Large intestine (tissue), 3 donors: Measurements from ENCODE around the gene CREBBP. TPM values are rescaled to one million over a fixed set of nuclear protein-coding genes. Genes with fewer than 3 reads are reported as not detected.

ENCODE experiments used
- DNase-seq, 2 donors: peaks; one replicate each; pipeline versions ENCODE4 v3.0.0 to v3.0.0-alpha.2; 2013
- H3K27ac ChIP-seq: one replicate; pipeline ENCODE4 v1.5.1; 2013; ENCODE audit warnings: low read length
- H3K27me3 ChIP-seq: 2 replicates; pipeline ENCODE4 v1.6.1; 2013; ENCODE audit warnings: low read length; ENCODE audit not compliant: control insufficient read depth, insufficient read depth
- H3K36me3 ChIP-seq: 2 replicates; pipeline ENCODE4 v1.6.1; 2013; ENCODE audit warnings: low read length; ENCODE audit not compliant: control insufficient read depth, insufficient read depth
- H3K4me1 ChIP-seq: one replicate; pipeline ENCODE4 v1.6.1; 2013; ENCODE audit warnings: low read length; ENCODE audit not compliant: control insufficient read depth, insufficient read depth
- H3K4me3 ChIP-seq: one replicate; pipeline ENCODE4 v1.5.1; 2013; ENCODE audit warnings: low read length
- H3K9me3 ChIP-seq: one replicate; pipeline ENCODE4 v1.6.1; 2013; ENCODE audit warnings: mild to moderate bottlenecking, low read depth, low read length, moderate library complexity; ENCODE audit not compliant: control insufficient read depth
- WGBS: methylation state at CpG from one replicate; pipeline ENCODE4 v1.1.5; 2013; ENCODE audit warnings: low lambda C conversion rate; ENCODE audit not compliant: insufficient coverage; 5-methylcytosine and 5-hydroxymethylcytosine counted together
- polyA plus RNA-seq: library from polyadenylated mRNA; unstranded; fragments of 120-200 nt; gene quantifications from one replicate; pipeline ENCODE4 v1.2.1, GENCODE V29; 2013

Gene CREBBP
- polyA plus RNA-seq, 1 donor: 46.6 TPM

DNA sequence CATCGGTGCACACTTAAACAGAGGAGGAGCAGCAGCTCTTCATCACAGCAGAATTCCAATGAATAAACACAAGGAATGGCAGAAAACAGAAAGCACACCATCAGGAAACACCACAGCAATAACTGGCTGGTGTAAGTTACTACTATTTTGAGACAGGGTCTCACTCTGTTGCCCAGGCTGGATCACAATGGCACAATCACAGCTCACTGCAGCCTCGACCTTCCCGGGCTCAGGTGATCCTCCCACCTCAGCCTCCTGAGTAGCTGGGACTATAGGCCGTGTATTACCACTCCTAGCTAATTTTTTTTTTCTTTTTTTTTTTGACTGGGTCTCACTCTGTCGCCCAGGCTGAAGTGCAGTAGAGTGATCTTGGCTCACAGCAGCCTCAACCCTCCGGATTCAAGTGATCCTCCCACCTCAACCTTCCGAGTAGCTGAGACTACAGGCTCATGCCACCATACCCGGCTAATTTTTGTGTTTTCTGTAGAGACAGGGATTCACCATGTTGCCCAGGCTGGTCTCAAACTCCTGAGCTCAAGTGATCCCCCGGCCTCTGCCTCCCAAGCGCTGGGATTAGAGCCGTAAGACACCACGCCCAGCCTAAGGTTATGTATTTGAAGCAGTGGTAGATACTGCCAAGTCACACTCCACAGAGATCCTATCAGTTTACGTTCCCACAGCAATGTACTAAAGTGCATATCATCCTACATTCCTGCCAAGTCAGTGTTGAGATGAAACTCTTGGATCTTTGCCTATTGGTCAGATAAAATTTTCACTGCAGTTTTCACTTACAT, 183.9 kb downstream of the CREBBP start:
- H3K36me3 ChIP-seq: peaks cover 2% of the 10 kb centered on the region
- peak; percentile 60 to 79 for DNase-seq
- H3K4me1 ChIP-seq: peaks cover 22% of the 10 kb centered on the region
- peak overlapping the region; percentile 91 for H3K27ac ChIP-seq
- no peaks in the 10 kb centered on the region for H3K9me3 ChIP-seq
- peak overlapping the region; percentile 19 for H3K4me3 ChIP-seq
- WGBS: no CpG with 5 or more reads among the region's 13 CpGs
- H3K27me3 ChIP-seq: no peaks in the 10 kb centered on the region

DNA sequence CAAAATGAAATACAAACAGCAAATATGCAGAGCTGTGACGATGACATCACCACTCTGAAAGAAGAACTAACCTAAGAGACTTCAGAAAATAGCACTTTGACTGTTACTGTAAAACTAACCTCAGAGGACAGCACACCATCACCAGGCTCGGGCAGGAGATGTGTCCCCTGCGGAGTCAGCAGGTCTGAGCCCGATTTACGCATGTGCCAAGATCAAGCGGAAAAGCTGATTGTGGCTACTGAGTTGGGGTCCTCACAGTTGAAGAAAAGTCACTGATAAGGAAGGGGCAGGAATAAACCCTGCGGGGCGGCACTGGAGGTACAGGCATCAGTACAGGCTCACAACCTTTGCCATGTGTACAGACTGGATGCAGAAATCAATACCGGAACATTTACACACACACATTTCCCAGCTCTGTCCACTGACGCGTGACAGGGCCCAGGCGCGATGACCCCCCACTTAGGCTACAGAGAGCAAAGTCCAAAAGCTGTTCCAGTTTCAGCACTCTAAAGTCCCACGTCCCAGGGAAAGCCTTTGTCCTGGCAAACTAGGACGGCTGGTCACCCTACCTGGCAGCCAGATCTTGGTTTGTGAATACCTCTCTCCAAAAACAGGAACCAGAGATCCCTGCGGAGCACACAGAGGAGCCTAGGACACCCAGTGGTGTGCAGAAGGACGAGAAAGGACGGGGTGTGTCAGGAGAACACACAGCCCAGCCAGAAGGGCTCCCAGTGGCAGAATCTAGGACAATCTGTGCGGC, 184.7 kb downstream of the CREBBP start:
- no peaks in the 10 kb centered on the region for H3K27me3 ChIP-seq
- H3K36me3 ChIP-seq: no peaks in the 10 kb centered on the region
- H3K27ac ChIP-seq: peak overlapping the region; percentile 91
- WGBS: 86% methylated on average over 1 of the region's 19 CpGs
- peak overlapping the region; percentile 19 for H3K4me3 ChIP-seq
- no peaks in the 10 kb centered on the region for H3K9me3 ChIP-seq
- peak; percentile 74 to 89 for DNase-seq
- peaks cover 23% of the 10 kb centered on the region for H3K4me1 ChIP-seq

DNA sequence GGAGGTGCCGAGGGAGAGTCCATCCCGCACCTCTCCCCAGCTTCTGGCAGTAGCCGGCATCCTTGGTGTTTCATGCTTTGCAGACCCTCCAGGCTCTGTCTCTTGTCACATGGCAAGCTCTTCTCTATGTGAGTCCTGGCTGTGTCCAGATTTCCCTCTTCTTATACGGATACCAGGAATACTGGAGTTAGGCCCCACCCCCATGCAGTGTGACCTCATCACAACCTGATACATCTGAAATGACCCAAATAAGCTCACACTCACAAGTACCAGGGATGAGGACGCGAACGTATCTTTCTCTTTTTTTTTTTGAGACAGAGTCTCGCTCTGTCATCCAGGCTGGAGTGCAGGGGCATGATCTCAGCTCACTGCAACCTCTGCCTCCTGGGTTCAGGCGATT, 186.5 kb downstream of the CREBBP start:
- Histone ChIP-seq H3K4me3 (no peak overlapping the region), H3K4me1 (peaks cover 26% of the 10 kb centered on the region), H3K36me3 (peaks cover 5% of the 10 kb centered on the region), H3K27ac (no peak overlapping the region), H3K27me3 (no peaks in the 10 kb centered on the region), H3K9me3 (no peaks in the 10 kb centered on the region)
- no peak for DNase-seq
- no CpG with 5 or more reads among the region's 9 CpGs for WGBS

- 90% methylated on average over 2 of the region's 12 CpGs for WGBS
- no peak for DNase-seq
- Histone ChIP-seq H3K4me1 (peaks cover 21% of the 10 kb centered on the region), H3K27ac (no peak overlapping the region), H3K9me3 (no peaks in the 10 kb centered on the region), H3K36me3 (peaks cover 26% of the 10 kb centered on the region), H3K4me3 (no peak overlapping the region), H3K27me3 (no peaks in the 10 kb centered on the region)
Observed at GRCh38 chr16:3691761-3692160, 188.8 kb downstream of the CREBBP start.

DNA sequence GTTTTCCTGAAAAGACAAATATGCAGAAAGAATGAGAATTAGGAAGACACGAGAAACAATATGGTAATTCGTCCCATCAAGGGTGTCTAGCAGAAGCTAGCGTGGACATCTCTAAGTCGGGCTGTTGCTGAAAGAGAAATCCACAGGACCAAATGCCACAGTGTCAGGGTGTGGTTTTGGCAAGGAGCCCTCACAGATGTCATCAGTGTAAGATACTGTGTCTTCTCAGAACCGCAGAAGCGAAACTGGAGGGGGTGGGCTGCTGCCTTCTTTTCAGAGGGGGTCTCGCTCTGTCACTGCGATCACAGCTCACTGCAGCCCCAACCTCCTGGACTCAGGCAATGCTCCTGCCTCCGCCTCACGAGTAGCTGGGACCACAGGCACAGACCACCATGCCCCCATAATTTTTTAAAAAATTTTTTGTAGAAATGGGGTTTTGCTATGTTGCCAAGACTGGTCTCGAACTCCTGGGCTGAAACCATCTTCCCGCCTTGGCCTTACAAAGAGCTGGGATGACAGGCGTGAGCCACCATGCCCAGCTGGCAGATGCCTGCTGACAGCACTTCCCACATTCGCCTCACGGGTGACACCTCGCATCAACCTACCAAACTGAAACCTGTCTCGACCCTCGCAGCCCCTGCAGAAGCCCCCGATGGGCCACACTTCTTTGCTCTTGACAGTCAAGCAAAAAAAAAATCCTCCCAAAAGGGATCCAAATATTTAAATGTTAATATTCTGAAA, 189.4 kb downstream of the CREBBP start:
- Histone ChIP-seq H3K9me3 (no peaks in the 10 kb centered on the region), H3K27ac (no peak overlapping the region), H3K36me3 (peaks cover 32% of the 10 kb centered on the region), H3K27me3 (no peaks in the 10 kb centered on the region), H3K4me3 (no peak overlapping the region), H3K4me1 (peaks cover 18% of the 10 kb centered on the region)
- 100% methylated on average over 2 of the region's 19 CpGs for WGBS
- DNase-seq: no peak

GRCh38 chr16:3690470-3690928, 190.0 kb downstream of the CREBBP start:
- no peak overlapping the region for H3K4me3 ChIP-seq

GRCh38 chr16:3689731-3690130, 190.8 kb downstream of the CREBBP start:
- 100% methylated on average over 1 of the region's 7 CpGs for WGBS
- peaks cover 5% of the 10 kb centered on the region for H3K4me1 ChIP-seq
- H3K36me3 ChIP-seq: peaks cover 46% of the 10 kb centered on the region
- H3K9me3 ChIP-seq: no peaks in the 10 kb centered on the region
- DNase-seq: no peak
- no peaks in the 10 kb centered on the region for H3K27me3 ChIP-seq
- no peak overlapping the region for H3K27ac ChIP-seq
- H3K4me3 ChIP-seq: no peak overlapping the region

More at GRCh38 chr16:3690470-3690928, 190.0 kb downstream of the CREBBP start:
- peak; percentile 84 to 85 for DNase-seq
- Histone ChIP-seq H3K27me3 (no peaks in the 10 kb centered on the region), H3K9me3 (no peaks in the 10 kb centered on the region), H3K36me3 (peaks cover 39% of the 10 kb centered on the region), H3K27ac (no peak overlapping the region), H3K4me1 (peaks cover 12% of the 10 kb centered on the region)
- WGBS: no CpG with 5 or more reads among the region's 18 CpGs

DNA sequence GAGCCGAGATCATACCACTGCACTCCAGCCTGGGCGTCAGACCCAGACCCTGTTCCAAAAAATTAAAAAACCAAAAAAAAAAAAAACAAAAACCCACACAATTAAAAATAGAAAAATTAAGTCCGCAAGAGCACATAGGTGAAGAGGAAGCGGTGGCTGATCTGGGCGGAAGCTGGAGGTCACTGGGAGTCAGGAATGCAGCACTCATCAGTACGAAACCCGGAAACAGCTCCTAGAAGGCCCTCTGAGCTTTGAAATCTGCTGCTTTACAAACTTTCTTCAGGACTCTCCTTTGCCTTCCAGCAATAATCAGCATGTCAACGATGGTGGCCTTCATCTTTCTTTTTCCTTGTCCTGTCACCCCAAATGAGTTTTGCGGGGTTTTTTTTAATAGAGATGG, 192.7 kb downstream of the CREBBP start:
- no peak overlapping the region for H3K4me3 ChIP-seq
- no peak overlapping the region for H3K27ac ChIP-seq
- peaks cover 55% of the 10 kb centered on the region for H3K36me3 ChIP-seq
- WGBS: 100% methylated on average over 1 of the region's 9 CpGs
- no peak for DNase-seq
- H3K27me3 ChIP-seq: no peaks in the 10 kb centered on the region
- no peaks in the 10 kb centered on the region for H3K9me3 ChIP-seq
- peaks cover 4% of the 10 kb centered on the region for H3K4me1 ChIP-seq

- H3K4me1 ChIP-seq: peaks cover 4% of the 10 kb centered on the region
- no peaks in the 10 kb centered on the region for H3K27me3 ChIP-seq
- H3K36me3 ChIP-seq: peaks cover 62% of the 10 kb centered on the region
- DNase-seq: no peak
- H3K4me3 ChIP-seq: no peak overlapping the region
- H3K27ac ChIP-seq: no peak overlapping the region
- no peaks in the 10 kb centered on the region for H3K9me3 ChIP-seq
- WGBS: 100% methylated on average over 1 of the region's 7 CpGs
Observed at GRCh38 chr16:3687021-3687420, 193.5 kb downstream of the CREBBP start.

DNA sequence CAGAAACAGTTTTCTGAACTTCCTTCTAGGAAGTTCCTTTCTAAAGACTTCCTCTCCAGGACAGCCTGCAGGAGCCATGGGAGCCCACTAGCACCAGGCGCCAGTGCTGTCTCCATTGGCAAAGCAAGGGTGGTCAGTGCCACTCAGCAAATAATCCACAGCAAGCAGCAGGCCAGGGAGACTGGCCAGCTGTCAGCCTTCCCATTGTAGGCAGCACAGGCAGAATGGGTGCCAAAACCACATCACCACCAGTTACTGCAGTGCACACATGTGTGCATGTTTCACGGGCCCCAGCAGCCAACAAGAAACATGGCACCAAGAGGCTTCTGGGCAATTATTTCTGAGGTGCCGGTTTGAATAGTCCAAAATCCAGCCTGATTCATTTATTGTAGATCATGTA, 199.3 kb downstream of the CREBBP start:
- Histone ChIP-seq H3K36me3 (peaks cover 79% of the 10 kb centered on the region), H3K27ac (no peak overlapping the region), H3K27me3 (no peaks in the 10 kb centered on the region), H3K4me3 (no peak overlapping the region), H3K4me1 (no peaks in the 10 kb centered on the region), H3K9me3 (no peaks in the 10 kb centered on the region)
- no CpG with 5 or more reads among the region's 3 CpGs for WGBS
- DNase-seq: no peak
